Activated naive CD4-positive, alpha-beta T cell treated with anti-CD3 and anti-CD28 coated beads, Interleukin-2, amount 50 U/mL, for 24 hours (primary cell): ENCODE results near the gene MEGF11.

Source experiments
- H3K27ac Mint-ChIP-seq: one replicate; pipeline ENCODE4 v1.8.0; 2021; ENCODE audit warnings: mild to moderate bottlenecking, mixed read lengths
- H3K27me3 Mint-ChIP-seq: one replicate; pipeline ENCODE4 v1.8.0; 2021; ENCODE audit warnings: mixed read lengths
- H3K36me3 Mint-ChIP-seq: one replicate; pipeline ENCODE4 v1.8.0; 2021; ENCODE audit warnings: mixed read lengths
- H3K4me1 Mint-ChIP-seq: one replicate; pipeline ENCODE4 v1.8.0; 2021; ENCODE audit warnings: mixed read lengths
- H3K4me3 Mint-ChIP-seq: one replicate; pipeline ENCODE4 v1.8.0; 2021; ENCODE audit warnings: mild to moderate bottlenecking, mixed read lengths
- H3K9me3 Mint-ChIP-seq: one replicate; pipeline ENCODE4 v1.8.0; 2021; ENCODE audit warnings: mixed read lengths

Gene MEGF11

GRCh38 chr15:65953622-65954021, 299.9 kb downstream of the MEGF11 start:
- H3K9me3 Mint-ChIP-seq, result no peaks in the 10 kb centered on the region
- H3K4me1 Mint-ChIP-seq, result no peaks in the 10 kb centered on the region
- no peak overlapping the region for H3K4me3 Mint-ChIP-seq
- H3K36me3 Mint-ChIP-seq, result no peaks in the 10 kb centered on the region
- no peak overlapping the region for H3K27ac Mint-ChIP-seq
- peaks cover 2% of the 10 kb centered on the region for H3K27me3 Mint-ChIP-seq

GRCh38 chr15:65952391-65953053, 301.0 kb downstream of the MEGF11 start:
- Mint-ChIP-seq H3K27me3 (peaks cover 2% of the 10 kb centered on the region), H3K4me1 (no peaks in the 10 kb centered on the region)

GRCh38 chr15:65951007-65951406, 302.5 kb downstream of the MEGF11 start:
- no peaks in the 10 kb centered on the region for H3K9me3 Mint-ChIP-seq
- H3K4me3 Mint-ChIP-seq, result no peak overlapping the region
- no peaks in the 10 kb centered on the region for H3K36me3 Mint-ChIP-seq
- H3K27me3 Mint-ChIP-seq, result peaks cover 2% of the 10 kb centered on the region
- H3K27ac Mint-ChIP-seq, result no peak overlapping the region
- no peaks in the 10 kb centered on the region for H3K4me1 Mint-ChIP-seq

More at GRCh38 chr15:65952391-65953053, 301.0 kb downstream of the MEGF11 start:
- Mint-ChIP-seq H3K4me3 (no peak overlapping the region), H3K36me3 (no peaks in the 10 kb centered on the region), H3K9me3 (no peaks in the 10 kb centered on the region), H3K27ac (no peak overlapping the region)

- no peaks in the 10 kb centered on the region for H3K36me3 Mint-ChIP-seq
- no peaks in the 10 kb centered on the region for H3K9me3 Mint-ChIP-seq
- H3K4me1 Mint-ChIP-seq, result no peaks in the 10 kb centered on the region
- no peak overlapping the region for H3K4me3 Mint-ChIP-seq
- H3K27me3 Mint-ChIP-seq, result peaks cover 2% of the 10 kb centered on the region
- H3K27ac Mint-ChIP-seq, result no peak overlapping the region
These were observed 304.1 kb downstream of the MEGF11 start for GRCh38 chr15:65949491-65949890.

- H3K4me3 Mint-ChIP-seq, result no peak overlapping the region
- H3K9me3 Mint-ChIP-seq, result no peaks in the 10 kb centered on the region
- peaks cover 2% of the 10 kb centered on the region for H3K27me3 Mint-ChIP-seq
- no peaks in the 10 kb centered on the region for H3K36me3 Mint-ChIP-seq
- no peaks in the 10 kb centered on the region for H3K4me1 Mint-ChIP-seq
- H3K27ac Mint-ChIP-seq, result no peak overlapping the region
These were observed 304.5 kb downstream of the MEGF11 start for GRCh38 chr15:65949011-65949410.

GRCh38 chr15:65948383-65948782, 305.2 kb downstream of the MEGF11 start:
- Mint-ChIP-seq H3K4me1 (no peaks in the 10 kb centered on the region), H3K4me3 (no peak overlapping the region), H3K9me3 (no peaks in the 10 kb centered on the region), H3K27ac (no peak overlapping the region), H3K27me3 (peaks cover 2% of the 10 kb centered on the region), H3K36me3 (no peaks in the 10 kb centered on the region)

GRCh38 chr15:65947041-65947440, 306.5 kb downstream of the MEGF11 start:
- peaks cover 2% of the 10 kb centered on the region for H3K27me3 Mint-ChIP-seq

GRCh38 chr15:65945616-65946015, 307.9 kb downstream of the MEGF11 start:
- no peak overlapping the region for H3K4me3 Mint-ChIP-seq
- no peaks in the 10 kb centered on the region for H3K27me3 Mint-ChIP-seq
- no peak overlapping the region for H3K27ac Mint-ChIP-seq
- H3K36me3 Mint-ChIP-seq, result no peaks in the 10 kb centered on the region
- no peaks in the 10 kb centered on the region for H3K9me3 Mint-ChIP-seq
- no peaks in the 10 kb centered on the region for H3K4me1 Mint-ChIP-seq

More at GRCh38 chr15:65947041-65947440, 306.5 kb downstream of the MEGF11 start:
- Mint-ChIP-seq H3K4me3 (no peak overlapping the region), H3K4me1 (no peaks in the 10 kb centered on the region), H3K9me3 (no peaks in the 10 kb centered on the region), H3K27ac (no peak overlapping the region), H3K36me3 (no peaks in the 10 kb centered on the region)

- Mint-ChIP-seq H3K9me3 (no peaks in the 10 kb centered on the region), H3K27ac (no peak overlapping the region), H3K4me1 (no peaks in the 10 kb centered on the region), H3K36me3 (no peaks in the 10 kb centered on the region), H3K4me3 (no peak overlapping the region), H3K27me3 (no peaks in the 10 kb centered on the region)
These were observed 309.1 kb downstream of the MEGF11 start for GRCh38 chr15:65944404-65944803.

GRCh38 chr15:65942436-65942835, 311.1 kb downstream of the MEGF11 start:
- Mint-ChIP-seq H3K4me1 (no peaks in the 10 kb centered on the region), H3K36me3 (no peaks in the 10 kb centered on the region), H3K9me3 (no peaks in the 10 kb centered on the region), H3K4me3 (no peak overlapping the region), H3K27ac (no peak overlapping the region), H3K27me3 (no peaks in the 10 kb centered on the region)

GRCh38 chr15:65940618-65940909, 313.0 kb downstream of the MEGF11 start:
- Mint-ChIP-seq H3K27ac (no peak overlapping the region), H3K36me3 (no peaks in the 10 kb centered on the region), H3K4me3 (no peak overlapping the region), H3K4me1 (no peaks in the 10 kb centered on the region), H3K9me3 (no peaks in the 10 kb centered on the region), H3K27me3 (no peaks in the 10 kb centered on the region)

GRCh38 chr15:65939901-65940617, 313.5 kb downstream of the MEGF11 start:
- no peak overlapping the region for H3K27ac Mint-ChIP-seq

GRCh38 chr15:65938604-65939003, 314.9 kb downstream of the MEGF11 start:
- Mint-ChIP-seq H3K27ac (no peak overlapping the region), H3K36me3 (no peaks in the 10 kb centered on the region), H3K4me1 (no peaks in the 10 kb centered on the region), H3K4me3 (no peak overlapping the region), H3K9me3 (no peaks in the 10 kb centered on the region), H3K27me3 (no peaks in the 10 kb centered on the region)

More at GRCh38 chr15:65939901-65940617, 313.5 kb downstream of the MEGF11 start:
- Mint-ChIP-seq H3K4me3 (no peak overlapping the region), H3K4me1 (no peaks in the 10 kb centered on the region), H3K27me3 (no peaks in the 10 kb centered on the region), H3K36me3 (no peaks in the 10 kb centered on the region), H3K9me3 (no peaks in the 10 kb centered on the region)

GRCh38 chr15:65937476-65937875, 316.1 kb downstream of the MEGF11 start:
- H3K4me1 Mint-ChIP-seq, result no peaks in the 10 kb centered on the region
- no peak overlapping the region for H3K27ac Mint-ChIP-seq

GRCh38 chr15:65937054-65937453, 316.5 kb downstream of the MEGF11 start:
- H3K27ac Mint-ChIP-seq, result no peak overlapping the region
- H3K9me3 Mint-ChIP-seq, result no peaks in the 10 kb centered on the region
- H3K27me3 Mint-ChIP-seq, result no peaks in the 10 kb centered on the region

More at GRCh38 chr15:65937476-65937875, 316.1 kb downstream of the MEGF11 start:
- no peaks in the 10 kb centered on the region for H3K27me3 Mint-ChIP-seq
- H3K4me3 Mint-ChIP-seq, result no peak overlapping the region
- H3K9me3 Mint-ChIP-seq, result no peaks in the 10 kb centered on the region
- no peaks in the 10 kb centered on the region for H3K36me3 Mint-ChIP-seq

GRCh38 chr15:65936282-65936681, 317.3 kb downstream of the MEGF11 start:
- Mint-ChIP-seq H3K36me3 (no peaks in the 10 kb centered on the region), H3K27me3 (no peaks in the 10 kb centered on the region), H3K4me3 (no peak overlapping the region), H3K27ac (no peak overlapping the region), H3K9me3 (no peaks in the 10 kb centered on the region), H3K4me1 (no peaks in the 10 kb centered on the region)

More at GRCh38 chr15:65937054-65937453, 316.5 kb downstream of the MEGF11 start:
- H3K4me3 Mint-ChIP-seq, result no peak overlapping the region
- no peaks in the 10 kb centered on the region for H3K4me1 Mint-ChIP-seq
- no peaks in the 10 kb centered on the region for H3K36me3 Mint-ChIP-seq
